GM19468 (cell line): ENCODE results near the gene ATP2A1.
"Not testable (repeated sequence)": the region's sequence is repeated elsewhere in the genome, so short reads cannot be mapped to it uniquely, and the experiment has no call there.

ENCODE experiments used
- ATAC-seq: cut with Tn5 transposase; IDR thresholded peaks from one replicate; pipeline ENCODE4 v1.9.1; 2021; ENCODE audit warnings: mild to moderate bottlenecking, moderate library complexity, moderate number of reproducible peaks; ENCODE audit not compliant: unreplicated experiment; ENCODE audit errors: extremely low read depth

The ATP2A1 gene

DNA sequence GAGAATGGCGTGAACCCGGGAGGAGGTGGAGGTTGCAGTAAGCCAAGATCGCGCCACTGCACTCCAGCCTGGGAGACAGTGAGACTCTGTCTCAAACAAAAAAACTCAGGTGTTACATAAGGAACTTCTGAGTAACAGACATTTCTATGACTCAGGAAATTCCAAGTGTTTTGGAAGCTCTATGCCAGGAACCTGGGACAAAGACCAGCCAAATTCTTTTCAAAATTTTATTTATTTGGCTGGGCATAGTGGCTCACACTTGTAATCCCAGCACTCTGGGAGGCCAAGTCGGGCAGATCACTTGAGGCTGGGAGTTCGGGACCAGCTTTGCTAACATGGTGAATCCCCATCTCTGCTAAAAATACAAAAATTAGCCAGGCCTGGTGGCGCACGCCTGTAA lies 19.9 kb upstream of the ATP2A1 start:
- ATAC-seq, result no peak

DNA sequence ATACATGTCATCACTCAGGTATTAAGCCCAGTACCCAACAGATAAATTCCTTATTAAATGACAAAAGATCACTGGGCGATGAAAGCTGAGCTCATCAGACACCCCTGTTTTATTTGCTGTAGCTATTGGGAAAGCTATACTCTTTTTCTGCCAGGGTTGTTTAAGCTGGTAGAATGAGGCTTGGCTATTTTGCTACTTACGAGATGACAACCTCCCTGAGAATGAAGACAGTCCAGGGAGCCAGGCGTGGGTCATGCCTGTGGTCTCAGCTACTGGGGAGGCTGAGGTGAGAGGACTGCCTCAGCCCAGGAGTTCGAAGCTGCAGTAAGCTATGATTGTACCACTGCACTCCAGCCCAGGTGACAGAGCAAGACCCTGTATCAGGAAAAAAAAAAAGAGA lies 19.0 kb upstream of the ATP2A1 start:
- no peak for ATAC-seq

DNA sequence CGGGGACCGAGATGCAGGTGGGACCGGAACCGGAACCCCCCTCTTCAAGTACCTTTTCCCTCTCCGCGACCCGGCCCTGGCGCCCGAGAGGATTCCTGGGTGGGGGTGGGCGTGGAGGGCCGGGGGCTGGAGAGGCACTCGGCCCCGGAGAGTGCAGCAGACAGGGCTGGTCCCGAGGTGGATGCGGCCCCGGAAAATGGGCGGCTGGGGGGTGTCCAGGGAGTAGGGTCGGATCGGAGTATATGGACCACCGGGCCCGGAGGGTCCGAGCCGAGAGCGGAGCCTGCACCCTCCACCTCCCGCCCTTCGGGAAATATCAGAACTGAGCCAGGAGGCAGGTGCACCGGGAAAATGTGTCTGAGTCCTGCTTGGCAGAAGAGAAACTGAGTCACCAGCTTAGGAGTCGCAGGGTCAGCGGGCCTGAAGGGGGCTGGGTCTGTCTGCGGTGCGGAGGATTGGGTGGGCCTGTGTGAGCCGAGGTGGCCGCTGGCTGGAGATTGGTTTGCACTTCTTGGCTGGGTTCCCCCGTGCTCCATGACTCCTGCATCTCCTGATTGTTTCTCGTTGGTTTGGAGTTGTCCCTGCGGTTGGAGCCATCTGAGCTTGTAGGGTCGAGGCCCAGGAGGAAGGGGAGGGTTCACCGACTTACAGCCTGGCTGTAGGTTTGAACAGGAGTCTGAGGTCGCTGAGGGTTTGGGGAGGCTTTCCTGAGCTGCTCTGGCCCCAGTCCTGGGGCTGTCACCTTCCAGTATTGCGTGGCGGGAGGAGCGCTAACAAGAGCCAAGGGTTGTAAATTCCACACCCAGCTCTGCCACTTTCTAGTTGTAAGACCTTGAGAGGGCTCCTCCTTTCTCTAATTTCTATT lies 14.1 kb upstream of the ATP2A1 start:
- no peak for ATAC-seq

DNA sequence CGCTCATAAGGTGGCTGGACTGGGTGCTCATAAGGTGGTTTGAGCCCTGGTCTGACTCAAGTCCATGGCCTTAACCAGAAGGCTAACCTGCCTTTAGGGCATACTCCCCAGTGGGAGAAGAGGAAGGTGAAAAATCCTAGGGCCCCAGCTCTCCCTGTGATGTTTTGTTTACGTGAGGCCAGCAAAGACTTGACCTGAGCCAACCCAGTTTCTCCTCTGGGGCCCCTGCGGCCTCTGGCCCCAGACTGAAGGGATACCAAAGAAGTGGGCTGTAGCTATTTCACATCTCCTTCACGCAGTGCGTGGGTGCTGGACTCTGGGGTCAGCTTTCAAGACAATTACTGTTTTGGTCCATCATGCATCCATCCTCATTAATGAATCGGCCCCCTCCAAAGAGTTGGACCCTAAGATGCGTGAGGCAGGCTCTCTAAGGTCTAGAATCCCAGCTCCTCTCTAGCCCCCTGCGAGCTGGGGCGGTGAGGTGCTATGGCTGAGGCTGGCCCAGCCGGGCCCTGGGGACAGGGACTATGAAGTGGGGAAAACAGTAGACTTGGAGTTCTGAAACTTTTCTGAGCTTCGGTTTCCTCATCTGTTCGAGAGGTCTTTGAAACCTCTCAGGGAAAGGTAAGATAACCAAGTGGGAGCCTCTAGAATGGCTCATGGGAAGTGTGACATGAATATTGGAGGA lies 13.1 kb upstream of the ATP2A1 start:
- no peak for ATAC-seq

DNA sequence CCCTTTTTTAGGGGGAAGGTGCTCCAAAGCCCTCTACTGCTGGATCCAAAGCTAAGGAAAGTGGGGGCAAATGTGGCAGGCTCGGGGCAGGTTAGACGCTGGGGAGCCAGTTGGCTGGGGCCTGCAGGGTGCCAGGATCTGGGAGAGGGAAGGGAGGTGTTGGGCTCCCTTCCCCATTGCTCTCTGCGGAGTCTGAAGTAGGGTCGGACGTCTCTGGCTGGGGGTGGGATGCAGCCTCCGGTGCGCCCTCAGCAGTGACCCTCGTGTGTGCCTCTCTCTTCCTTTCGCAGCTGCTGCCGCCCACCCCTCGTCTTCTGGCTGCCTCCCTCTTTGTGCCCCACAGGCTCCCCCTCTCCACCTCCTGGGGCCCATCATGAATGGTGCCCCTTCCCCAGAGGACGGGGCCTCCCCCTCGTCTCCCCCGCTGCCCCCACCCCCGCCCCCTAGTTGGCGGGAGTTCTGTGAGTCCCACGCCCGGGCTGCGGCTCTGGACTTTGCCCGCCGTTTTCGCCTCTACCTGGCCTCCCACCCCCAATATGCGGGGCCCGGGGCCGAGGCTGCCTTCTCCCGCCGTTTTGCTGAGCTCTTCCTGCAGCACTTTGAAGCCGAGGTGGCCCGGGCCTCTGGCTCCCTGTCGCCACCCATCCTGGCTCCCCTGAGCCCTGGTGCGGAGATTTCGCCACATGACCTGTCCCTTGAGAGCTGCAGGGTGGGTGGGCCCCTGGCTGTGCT lies 12.4 kb upstream of the ATP2A1 start:
- ATAC-seq, result no peak

DNA sequence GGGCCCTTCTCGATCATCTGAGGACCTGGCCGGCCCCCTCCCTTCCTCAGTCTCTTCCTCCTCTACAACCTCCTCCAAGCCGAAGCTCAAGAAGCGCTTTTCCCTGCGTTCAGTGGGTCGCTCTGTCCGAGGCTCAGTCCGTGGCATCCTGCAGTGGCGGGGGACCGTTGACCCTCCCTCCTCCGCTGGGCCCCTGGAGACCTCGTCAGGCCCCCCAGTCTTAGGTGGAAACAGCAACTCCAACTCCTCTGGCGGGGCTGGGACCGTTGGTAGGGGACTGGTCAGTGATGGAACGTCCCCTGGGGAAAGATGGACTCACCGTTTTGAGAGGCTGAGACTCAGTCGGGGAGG lies 11.9 kb upstream of the ATP2A1 start:
- ATAC-seq, result no peak

DNA sequence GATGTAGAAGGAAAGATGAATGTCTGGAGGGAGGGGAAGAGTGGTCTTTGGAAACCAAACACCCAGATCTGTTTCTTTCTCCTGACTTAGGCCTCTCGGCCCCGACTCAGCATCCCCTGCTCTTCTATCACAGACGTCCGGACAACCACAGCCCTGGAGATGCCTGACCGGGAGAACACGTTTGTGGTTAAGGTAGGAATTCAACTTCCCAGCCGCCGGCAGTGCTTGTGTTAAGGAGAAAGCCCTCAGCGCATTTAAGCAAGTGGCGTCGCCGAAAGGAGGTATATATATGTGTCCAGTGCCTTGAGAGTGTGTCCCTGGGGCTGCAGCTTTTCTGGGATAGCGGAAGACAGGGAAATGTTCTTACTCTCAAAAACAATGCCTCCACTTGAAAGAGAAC lies 11.0 kb upstream of the ATP2A1 start:
- no peak for ATAC-seq

DNA sequence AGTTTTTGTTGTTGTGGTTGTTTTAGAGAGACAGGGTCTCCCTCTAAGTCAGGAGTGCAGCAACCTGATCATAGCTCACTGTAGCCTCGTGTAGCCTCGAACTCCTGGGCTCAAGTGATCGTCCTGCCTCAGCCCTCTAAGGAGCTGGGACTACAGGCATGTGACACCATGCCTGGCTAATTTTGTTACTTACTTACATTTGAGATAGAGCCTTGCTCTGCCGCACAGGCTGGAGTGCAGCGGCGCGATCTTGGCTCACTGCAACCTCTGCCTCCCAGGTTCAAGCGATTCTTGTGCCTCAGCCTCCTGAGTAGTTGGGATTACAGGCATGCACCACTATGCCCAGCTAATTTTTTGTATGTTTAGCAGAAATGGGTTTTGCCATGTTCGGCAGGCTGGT lies 10.6 kb upstream of the ATP2A1 start:
- ATAC-seq, result not testable (repeated sequence)

DNA sequence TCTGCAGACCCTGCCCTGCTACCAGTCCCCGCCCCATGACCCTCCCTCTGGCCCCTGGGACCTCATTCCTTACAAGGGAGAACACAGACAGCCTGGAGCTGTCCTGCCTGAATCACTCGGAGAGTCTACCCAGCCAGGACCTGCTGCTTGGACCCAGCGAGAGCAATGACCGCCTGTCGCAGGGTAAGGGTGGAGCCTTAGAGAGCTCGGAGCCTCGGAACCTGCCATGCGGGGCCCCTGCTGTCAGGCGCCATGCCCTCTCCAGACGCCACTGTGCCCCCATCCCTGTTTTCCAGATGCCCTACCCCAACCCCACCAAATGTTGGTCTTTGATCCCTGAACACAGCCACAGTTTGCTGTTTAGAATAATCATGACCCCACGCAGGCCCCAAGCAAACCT lies 9.1 kb upstream of the ATP2A1 start:
- ATAC-seq, result no peak

DNA sequence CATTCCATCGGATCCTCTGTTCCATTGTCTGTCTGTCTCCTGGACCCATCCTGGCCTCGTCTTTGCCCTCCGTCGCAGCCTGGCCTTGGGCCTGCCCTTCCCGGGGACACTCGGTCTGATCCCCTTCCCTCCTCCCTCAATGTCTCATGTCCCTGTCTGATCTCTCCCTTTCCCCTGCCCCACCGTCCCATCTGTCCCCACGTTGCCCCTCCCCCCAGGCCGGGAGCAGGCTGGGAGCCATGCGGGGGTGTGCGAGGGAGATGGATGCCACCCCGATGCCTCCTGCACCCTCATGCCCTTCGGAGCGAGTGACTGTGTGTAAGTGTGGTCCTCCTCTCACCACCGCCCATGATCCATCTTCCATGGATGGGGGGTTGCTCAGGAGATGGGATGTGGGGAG lies 5.3 kb upstream of the ATP2A1 start:
- ATAC-seq, result no peak

DNA sequence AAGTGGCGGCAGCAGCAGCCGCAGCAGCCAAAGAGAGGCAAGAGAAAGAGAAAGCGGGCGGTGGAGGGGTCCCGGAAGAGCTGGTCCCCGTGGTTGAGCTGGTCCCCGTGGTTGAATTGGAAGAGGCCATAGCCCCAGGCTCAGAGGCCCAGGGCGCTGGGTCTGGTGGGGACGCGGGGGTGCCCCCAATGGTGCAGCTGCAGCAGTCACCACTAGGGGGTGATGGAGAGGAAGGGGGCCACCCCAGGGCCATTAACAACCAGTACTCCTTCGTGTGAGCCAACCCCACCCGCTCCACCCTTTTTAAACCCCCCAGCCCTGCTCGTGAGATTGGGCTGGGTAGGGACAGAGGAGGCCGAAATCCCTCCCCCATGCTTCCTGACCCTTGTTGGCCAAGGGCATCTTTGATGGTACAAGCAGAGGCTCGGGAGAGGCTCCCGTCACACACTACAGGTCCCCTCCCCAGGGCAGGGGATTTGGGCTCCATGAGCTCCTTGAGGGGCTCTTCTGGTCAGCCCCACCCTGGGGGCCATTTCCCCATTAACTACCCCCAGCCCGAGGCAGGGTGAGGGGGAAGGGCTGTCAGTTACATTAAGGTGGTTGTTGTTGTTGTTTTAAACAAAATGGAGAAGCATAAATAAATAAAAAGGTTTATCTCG lies 4.6 kb upstream of the ATP2A1 start:
- ATAC-seq, result no peak

DNA sequence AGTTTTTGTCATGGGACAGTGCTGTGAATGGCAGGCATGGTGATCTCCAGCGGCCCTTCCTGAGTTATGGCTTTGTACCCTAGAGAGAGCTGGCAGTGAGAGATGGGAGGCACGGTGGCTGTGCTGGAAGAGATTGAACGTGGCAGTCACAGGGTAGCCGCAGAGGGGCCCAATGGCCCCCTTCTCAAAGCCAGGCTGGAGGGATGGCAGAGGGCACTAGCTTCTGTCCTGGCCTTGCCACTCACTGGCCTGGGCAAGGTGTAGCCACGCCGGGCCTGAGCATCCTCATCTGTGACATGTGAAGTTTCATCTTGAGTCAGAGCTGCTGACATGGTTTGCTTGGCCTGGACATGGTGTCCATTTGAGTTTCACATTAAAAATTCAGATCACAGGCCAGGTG lies 3.9 kb upstream of the ATP2A1 start:
- ATAC-seq, result no peak

DNA sequence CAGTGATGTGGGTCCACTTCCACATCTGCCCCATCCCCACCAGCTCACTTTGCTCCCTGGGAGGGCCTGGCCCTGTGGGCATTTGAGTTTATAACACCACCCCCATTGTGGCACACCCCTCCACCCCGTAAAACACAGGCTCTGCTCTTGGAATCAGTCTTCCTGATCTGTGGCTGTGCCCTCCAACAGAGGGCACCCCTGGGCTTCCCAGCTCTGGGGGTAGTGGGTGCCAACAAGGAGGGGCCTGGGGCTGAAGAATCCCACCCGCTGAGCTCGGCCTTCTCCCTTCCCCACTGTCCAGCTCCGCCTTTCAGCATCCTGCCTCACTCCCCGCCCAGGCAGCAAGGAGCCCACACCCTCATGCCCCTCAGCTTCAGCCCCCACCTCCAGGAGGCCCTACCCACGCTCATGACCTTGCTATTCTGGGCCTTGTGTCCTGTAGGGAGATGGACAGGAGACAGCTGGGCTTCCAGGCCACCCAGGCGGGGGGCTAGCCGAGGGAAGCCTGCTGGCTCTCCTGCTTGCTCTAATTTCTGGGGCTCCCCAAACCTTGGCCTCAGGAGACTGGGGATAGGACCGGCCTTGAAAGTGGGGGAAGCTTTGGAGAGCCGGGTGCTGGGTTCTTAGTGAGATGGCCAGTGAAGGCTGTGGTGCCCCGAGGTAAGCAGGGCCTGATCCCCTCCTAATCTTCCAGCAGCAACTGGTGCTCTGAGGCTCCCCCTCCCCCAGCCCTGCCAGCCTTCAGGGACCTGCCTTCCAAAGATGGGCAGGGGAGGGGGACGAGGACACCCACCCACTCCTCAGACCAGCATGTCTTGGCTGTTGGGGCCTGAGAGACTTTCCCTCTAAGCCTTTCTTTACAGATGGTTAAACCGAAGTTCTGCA lies 2.9 kb upstream of the ATP2A1 start:
- ATAC-seq, result no peak

DNA sequence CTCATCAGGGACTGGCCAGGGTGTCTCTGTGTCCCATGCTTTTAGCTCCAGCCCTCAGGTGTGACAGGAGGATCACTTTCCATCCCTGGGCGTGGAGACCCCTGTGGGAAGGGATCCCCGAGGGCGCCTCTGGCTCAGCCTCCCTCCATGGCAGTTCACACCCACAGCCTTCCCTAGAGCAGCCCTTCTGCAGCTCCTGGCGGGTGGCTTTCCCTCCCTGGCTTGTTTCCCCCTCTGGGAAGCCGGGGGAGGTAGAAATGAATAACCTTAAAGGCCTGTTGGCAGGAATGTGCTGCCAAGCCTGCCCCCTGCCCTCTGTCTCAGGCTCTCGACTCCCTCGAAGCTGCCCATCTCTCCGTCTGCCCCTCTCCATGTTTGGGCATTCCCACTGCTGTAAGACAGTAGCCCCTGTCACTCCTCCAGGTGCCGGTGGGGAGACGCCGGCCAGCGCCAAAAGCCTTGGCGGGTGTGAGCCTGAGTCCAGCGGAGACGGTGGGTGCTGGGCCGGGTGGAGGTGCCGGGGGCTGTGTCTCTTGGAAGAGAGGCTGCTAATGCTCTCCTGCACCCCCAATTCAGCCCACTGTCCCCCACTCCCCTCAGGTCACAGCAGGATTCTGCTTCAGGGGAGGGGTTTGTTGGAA lies 2.1 kb upstream of the ATP2A1 start:
- ATAC-seq, result no peak

DNA sequence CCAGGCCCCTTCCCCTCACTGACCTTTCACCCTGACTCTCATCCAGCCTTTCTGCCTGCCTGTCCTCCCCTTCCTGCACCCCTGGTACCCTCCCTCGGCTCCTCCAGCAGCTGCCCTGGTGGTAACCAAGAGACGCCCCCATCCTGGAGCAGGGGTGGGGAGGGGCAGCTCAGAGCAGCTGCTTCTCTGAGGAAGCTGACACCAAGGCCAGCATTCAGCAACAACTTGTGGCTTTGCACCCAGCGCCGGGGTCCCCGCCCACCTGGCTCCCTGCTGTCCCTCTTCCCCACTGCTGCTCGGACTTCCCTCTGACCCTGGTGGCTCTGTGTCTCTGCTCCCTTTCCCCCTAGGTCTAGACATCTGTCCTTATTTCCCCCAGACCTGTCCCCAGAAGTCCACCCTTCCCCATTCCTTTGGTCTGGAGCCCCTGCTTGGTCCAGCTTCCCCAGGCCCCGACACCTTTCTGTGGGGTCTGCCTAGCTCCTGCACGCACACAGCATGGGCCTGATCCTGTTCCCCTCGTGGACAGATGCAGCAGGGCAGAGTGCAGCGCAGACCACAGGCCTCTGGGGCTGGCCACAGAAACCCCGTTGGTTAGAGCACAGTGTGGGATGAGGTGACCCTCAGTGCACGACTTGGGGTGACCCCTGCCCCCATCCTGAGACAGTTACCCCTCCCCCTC lies 1.2 kb upstream of the ATP2A1 start:
- ATAC-seq, result no peak

DNA sequence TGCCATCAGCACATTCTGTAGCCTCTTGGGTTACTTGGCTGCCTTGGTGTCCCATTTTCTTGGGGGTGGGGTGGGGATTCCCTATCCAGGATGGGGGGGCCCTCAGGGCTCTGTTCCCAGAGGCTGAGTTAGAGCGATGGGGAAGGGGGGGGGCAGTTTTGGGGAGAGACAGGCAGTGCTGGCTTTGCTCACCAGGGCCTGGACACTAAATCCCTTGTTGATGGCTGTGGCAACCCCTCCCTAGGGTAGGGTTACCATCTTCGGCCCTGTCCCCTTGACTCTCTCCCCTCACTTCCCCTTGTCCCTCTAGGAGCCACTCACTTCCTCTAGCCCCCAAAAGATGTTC lies 660 bp upstream of the ATP2A1 start:
- no peak for ATAC-seq

DNA sequence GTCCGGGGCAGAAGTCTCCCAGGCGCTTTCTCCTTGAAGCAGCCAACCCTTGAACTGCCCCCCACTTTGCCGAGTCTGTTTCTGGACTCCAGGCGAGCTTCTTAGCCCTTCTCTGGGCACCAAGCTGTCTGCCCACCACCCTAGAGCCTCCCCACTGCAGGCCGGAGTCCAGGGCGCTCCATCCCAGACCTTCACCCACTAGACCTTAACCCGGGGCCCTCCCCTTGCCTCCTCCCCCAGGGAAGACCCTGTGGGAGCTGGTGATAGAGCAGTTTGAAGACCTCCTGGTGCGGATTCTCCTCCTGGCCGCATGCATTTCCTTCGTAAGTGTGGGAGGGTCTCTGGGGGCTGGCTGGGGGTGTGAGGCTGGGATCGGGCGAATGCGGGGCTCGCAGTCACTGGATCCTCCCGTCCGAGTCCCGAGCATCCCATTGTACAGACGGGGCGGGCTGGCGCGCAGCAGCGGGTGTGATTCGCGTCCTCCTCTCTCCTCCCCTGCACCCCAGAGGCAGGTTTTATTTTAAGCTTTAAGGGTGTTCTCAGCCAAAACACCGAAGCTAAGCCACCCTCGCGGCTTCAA lies 1.1 kb downstream of the ATP2A1 start:
- ATAC-seq, result no peak

DNA sequence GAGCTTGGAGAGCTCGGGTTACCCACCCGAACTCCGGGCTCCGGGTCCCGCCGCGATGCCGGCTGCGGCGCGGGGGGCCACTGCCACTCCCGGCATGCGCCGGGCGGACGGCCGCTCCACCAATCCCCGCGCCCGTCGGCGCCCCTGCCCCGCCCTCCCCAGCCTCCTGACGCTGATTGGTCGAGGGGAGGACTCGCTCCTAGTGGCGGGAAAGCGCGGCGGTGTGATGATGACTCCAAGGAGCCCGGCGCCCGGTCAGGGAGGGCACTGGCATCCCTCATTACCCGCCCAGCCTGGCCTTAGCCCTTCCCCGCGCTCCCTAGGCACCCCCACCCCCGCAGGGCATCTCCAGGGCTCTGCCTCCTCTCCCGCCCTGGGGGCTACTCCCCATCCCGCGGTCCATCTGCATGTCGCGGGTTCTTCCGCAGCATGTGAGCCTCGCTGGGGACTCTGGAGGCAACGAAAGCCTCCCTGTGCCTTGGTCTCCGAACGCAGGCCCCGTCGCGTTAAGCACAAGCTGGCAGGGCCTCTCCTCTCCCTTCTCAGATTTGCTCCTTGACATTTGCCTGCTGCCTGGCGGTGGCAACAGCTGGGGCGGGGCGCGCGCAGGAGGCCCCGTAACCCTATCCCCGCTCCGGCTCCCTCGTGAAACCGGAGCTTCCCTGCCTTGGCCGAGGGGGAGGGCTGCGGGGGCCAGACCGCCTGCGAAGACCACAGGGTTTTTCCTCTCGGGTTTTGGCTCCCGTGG lies 1.7 kb downstream of the ATP2A1 start:
- peak; percentile 48 for ATAC-seq
